Activated CD8-positive, alpha-beta memory T cell treated with anti-CD3 and anti-CD28 coated beads for 1 hour (primary cell): Measurements from ENCODE around the gene STT3A.

Experiments
- DNase-seq, 2 donors: peaks; one replicate each; pipeline ENCODE4 v3.0.0-alpha.2; 2020; ENCODE audit warnings: low read depth in 1 of 2; ENCODE audit errors: extremely low read depth in 1 of 2

STT3A gene

DNA sequence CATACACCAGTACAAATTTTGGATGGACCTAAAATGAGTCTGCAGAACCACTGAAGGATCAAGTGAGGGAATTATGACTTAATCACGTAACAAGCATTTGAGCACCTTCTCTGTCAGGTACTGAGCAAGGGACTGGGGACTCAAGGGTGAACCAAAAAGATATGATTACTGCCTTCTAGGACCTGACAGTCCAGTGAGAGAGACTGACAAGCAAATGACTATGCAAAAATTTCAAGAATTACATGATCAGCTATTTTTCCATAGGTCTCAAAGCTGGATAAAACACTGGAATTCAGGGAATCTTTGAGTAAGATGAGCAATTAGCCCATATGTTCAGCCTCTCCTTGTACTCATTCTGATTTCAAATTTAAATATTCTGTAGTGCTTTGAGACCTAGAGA is 5.2 kb upstream of the STT3A start:
- DNase-seq = no peak

DNA sequence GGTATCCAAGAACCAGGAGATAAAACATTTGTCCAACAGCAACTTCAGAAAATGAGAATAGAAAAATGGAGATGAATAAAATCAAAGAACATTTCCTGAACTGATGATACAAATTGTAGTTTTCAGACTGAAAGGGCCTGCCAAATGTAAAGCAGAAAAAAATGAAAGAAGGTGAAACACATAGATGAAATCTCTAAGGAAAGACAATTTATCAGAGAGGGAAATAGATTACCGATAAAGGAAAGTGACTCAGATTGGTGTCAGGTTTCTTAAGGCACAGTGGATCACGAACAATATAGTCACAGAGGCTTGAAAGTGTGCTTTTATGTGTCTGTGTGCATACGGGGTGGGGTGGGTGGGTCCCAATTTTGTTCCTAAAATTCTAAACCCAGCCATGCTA is 4.1 kb upstream of the STT3A start:
- no peak for DNase-seq

- DNase-seq = peak in 1 of 2 donors; percentile 15
Measured at GRCh38 chr11:125591649-125592304, 875 bp upstream of the STT3A start.

- no peak for DNase-seq
Measured at GRCh38 chr11:125593114-125593820, 615 bp downstream of the STT3A start.

DNA sequence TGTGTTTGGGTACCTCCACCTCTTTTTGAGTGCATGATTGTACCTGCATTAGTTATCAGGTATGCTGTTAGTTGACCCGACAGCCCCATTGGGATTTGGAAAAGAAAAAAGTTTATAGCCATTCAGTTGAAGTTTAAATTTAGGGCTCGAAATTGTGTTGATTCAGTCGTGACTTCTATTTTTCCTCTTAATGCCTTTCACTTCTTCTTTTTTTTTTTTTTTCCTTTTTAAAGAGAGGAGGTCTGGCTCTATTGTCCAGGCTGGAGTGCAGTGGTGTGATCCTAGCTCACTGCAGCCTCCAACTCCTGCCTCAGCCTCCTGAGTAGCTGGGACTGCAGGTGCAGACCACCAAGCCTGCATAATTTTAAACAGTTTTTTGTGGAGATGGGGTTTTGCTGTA is 2.3 kb downstream of the STT3A start:
- no peak for DNase-seq

- no peak for DNase-seq
Measured at GRCh38 chr11:125600663-125601062, 8.0 kb downstream of the STT3A start.

GRCh38 chr11:125603207-125603606 is 10.6 kb downstream of the STT3A start:
- DNase-seq = no peak

GRCh38 chr11:125605417-125605816 is 12.8 kb downstream of the STT3A start:
- DNase-seq = no peak

DNA sequence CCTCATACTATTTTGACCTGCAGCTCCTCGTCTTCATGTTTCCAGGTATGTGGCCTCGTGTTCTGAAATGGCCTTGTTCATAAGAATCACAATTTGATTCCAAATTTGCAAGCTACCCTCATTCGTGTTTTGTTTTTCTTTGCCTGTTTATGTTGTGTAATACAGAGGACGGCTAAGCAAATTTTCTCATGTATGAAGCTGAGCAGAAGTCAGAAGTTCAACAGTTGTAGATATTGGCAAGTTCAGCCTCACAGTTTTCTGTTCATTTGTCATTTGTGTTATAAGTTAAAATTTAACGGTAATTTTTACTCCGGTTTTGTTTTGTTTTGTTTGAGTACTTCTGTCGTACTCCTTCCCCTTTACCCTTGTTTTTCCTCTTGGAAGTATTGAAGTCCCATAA is 16.9 kb downstream of the STT3A start:
- no peak for DNase-seq

GRCh38 chr11:125618383-125618782 is 25.7 kb downstream of the STT3A start:
- DNase-seq = no peak

GRCh38 chr11:125621995-125622394 is 29.3 kb downstream of the STT3A start:
- no peak for DNase-seq

DNA sequence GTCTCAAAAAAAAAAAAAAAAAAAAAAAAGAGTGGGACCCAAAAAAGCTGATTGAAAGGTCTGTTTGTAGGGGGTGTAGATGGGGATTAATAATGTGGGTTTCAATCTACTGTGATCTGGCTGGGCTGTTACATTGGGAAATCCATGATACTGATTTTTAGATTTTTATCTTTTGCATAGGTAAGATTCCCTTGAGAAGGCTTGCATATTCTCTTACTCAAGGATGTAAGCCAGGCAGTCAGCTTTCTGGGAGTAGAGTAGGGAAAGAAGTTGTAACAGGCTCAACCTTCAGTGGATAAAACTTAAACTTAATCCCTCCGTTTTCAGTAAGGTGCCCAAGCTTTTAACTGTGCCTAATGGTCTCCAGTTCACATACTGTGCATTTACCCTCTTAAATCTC is 30.4 kb downstream of the STT3A start:
- no peak for DNase-seq

DNA sequence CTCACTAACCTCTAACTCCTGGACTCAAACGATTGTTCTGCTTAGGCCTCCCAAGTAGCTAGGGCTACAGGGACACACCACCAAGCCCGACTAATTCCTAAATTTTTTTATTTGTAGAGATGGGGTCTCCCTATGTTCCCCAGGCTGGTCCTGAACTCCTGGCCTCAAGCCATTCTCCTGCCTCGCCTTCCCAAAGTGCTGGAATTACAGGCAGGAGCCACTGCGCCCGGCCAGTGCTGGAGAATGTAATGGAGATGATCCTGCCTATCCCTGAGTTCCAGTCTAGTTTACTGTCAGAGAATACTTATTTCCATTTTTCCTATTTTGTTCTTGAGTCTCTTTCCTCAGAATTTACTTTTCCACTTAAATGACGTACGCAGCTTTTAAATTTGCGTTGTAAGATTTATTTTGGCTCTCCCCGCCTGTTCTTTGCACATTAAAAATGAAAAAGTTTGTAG is 32.1 kb downstream of the STT3A start, which contains the start of gene CHEK1:
TSS of gene CHEK1 (plus strand) at position 408 of the 458 bp plus-strand sequence. CDS start 1,606 bp downstream, outside the sequence.
- DNase-seq = no peak

DNA sequence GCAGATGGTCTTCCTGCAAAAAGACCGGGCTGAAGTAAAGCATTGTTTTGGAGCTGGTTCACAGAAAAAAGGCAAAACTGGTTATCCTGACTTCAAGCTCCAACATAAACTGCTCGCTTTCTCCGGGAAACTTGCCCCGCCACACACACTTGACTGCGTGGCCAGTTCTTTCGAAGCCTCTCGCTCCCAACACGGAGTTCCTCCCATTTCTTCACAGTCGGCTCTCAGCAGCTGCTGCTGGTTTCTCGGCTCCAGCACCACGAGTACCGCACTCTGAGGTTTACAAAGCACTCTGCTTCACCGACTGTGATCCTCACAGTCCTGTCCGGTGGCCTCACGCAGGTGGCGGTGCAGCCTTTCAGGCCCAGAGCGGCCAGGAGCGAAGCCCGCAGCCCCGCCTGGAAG is 32.6 kb downstream of the STT3A start:
- no peak for DNase-seq

GRCh38 chr11:125625630-125626287 is 33.1 kb downstream of the STT3A start:
- peak; percentile 52 to 77 for DNase-seq

DNA sequence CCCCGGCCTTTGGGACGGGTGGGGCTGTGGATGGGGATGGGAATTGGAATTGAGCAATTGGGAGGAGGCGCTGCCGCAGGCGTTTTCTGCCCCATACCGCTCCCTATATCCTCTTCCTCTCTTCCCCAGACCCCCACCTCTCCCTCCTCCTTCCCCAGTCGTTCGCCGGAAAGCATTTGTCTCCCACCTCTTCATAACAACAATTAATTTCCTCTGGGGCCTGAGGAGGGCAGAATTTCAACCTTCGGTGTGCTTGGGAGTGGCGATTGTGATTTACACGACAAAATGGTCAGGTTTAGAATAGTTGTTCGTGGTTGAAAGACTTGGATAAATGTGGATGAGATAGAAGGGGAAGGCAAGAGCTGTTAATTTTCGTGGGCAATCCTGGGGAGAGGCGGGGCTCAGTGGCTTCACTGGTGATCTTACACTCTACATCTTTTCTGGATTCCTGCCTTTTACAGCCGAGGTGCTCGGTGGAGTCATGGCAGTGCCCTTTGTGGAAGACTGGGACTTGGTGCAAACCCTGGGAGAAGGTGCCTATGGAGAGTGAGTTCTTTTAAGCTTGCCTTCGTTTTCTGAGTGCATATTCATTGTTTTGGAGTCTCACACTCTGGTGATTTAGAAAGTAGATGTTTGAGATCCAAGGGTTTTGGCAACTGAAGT is 33.8 kb downstream of the STT3A start:
- DNase-seq = no peak

DNA sequence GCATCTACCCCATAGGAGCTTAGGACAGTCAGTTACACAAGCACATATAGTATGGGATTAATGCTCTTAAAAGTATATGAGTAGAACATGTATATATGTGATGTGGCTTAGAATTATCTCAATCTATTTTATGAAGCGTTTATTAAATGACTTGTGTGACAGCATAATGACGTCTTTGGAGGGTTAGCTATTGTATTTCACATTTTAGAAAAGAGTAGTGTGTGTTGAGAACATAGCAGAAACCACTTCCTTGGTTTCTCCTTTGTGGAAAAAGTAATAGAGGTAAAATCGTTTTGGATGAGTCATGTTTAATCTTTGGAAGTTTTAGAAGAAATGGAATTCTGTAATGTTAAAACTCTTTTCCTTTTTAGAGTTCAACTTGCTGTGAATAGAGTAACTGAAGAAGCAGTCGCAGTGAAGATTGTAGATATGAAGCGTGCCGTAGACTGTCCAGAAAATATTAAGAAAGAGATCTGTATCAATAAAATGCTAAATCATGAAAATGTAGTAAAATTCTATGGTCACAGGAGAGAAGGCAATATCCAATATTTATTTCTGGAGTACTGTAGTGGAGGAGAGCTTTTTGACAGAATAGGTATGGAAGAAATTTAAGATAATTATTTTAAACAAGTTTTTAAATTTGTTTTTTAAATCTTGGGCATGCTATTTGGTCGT is 34.7 kb downstream of the STT3A start:
- DNase-seq = no peak

- no peak for DNase-seq
Measured at GRCh38 chr11:125637840-125638239, 45.2 kb downstream of the STT3A start.

DNA sequence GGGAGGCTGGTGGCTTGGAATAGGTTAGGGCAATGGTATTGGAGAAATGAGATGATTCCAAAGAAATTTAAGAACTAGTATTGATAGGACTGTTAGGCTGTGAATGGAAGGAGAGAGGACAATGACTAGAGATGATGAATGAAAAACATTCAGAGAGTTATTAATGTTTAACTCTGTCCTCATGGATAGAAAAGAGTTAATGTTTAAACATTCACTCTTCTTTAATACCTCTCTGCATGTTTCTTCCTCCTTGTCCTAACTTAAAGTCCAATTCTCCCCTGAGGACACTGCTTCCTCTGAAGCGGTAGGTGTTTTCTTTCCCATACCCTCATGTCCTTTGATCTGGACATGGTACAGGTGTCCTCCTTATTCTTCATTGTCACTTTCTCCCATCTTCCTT is 45.7 kb downstream of the STT3A start:
- DNase-seq = no peak

- no peak for DNase-seq
Measured at GRCh38 chr11:125645871-125646270, 53.2 kb downstream of the STT3A start.
